PC-9 (cell line): ENCODE data around the gene PEX5. TPM values are rescaled to one million over a fixed set of nuclear protein-coding genes. Genes with fewer than 3 reads are reported as not detected.
A peak's percentile ranks its signal among the peaks of the same experiment; 100 is the strongest.

ENCODE experiments used
- BruUV-seq: library from RNA; stranded (reverse); fragments of 400-500 nt; replicated peaks from 2 replicates; lab custom pipeline; 2021; lab: Mats Ljungman, UMichigan
- CTCF ChIA-PET: fragments of 300-600 bp; sonication (Branson Sonifier 250); formaldehyde crosslinking; loops from one replicate; lab custom pipeline; 2022; ENCODE audit warnings: antibody characterized with exemption; lab: Charles Lee
- POLR2A ChIA-PET: fragments of 300-600 bp; sonication (Branson Sonifier 250); formaldehyde crosslinking; loops from one replicate; lab custom pipeline; 2022; ENCODE audit warnings: antibody characterized with exemption; ENCODE audit not compliant: unreplicated experiment; lab: Charles Lee
- DNase-seq, 2 experiments: peaks; one replicate each; pipeline versions ENCODE4 v3.0.0 to v3.0.0-alpha.2; 2015 to 2022; ENCODE audit warnings: mixed read lengths in 1 of 2
- H2AFZ ChIP-seq: fragments of 200-600 bp; sonication (generic); 2 replicates; pipeline ENCODE4 v1.8.1; 2017; ENCODE audit warnings: antibody characterized with exemption
- H3F3A ChIP-seq: fragments of 200-600 bp; sonication (generic); 2 replicates; pipeline ENCODE4 v1.8.1; 2017; ENCODE audit warnings: antibody characterized with exemption, mild to moderate bottlenecking, low read depth; ENCODE audit not compliant: insufficient read depth
- H3K27ac ChIP-seq: fragments of 200-600 bp; sonication (generic); 2 replicates; pipeline ENCODE4 v1.6.1; 2016; ENCODE audit warnings: mixed run types
- H3K27me3 ChIP-seq: fragments of 200-600 bp; sonication (generic); 2 replicates; pipeline ENCODE4 v1.6.1; 2016; ENCODE audit warnings: low read depth, mixed run types; ENCODE audit not compliant: insufficient read depth
- H3K36me3 ChIP-seq: fragments of 200-600 bp; sonication (generic); 2 replicates; pipeline ENCODE4 v1.6.1; 2016; ENCODE audit warnings: low read depth, mixed run types
- H3K4me1 ChIP-seq: fragments of 200-600 bp; sonication (generic); replicated peaks from 2 replicates; pipeline ENCODE4 v1.6.1; 2016; ENCODE audit warnings: mixed run types; ENCODE audit not compliant: insufficient read depth
- H3K4me2 ChIP-seq: fragments of 200-600 bp; sonication (generic); 2 replicates; pipeline ENCODE4 v1.6.1; 2017; ENCODE audit warnings: mixed run types
- H3K4me3 ChIP-seq: fragments of 200-600 bp; sonication (generic); 2 replicates; pipeline ENCODE4 v1.6.1; 2016; ENCODE audit warnings: mixed run types
- H3K79me2 ChIP-seq: fragments of 200-600 bp; sonication (generic); 2 replicates; pipeline ENCODE4 v1.6.1; 2017; ENCODE audit warnings: low read depth, mixed run types
- H3K9me2 ChIP-seq: fragments of 200-600 bp; sonication (generic); 2 replicates; pipeline ENCODE4 v1.8.1; 2017; ENCODE audit warnings: mild to moderate bottlenecking; ENCODE audit not compliant: insufficient read depth
- H3K9me3 ChIP-seq: fragments of 200-600 bp; sonication (generic); 2 replicates; pipeline ENCODE4 v1.8.1; 2016; ENCODE audit warnings: low read depth; ENCODE audit not compliant: insufficient read depth
- H4K20me1 ChIP-seq: fragments of 200-600 bp; sonication (generic); 2 replicates; pipeline ENCODE4 v1.8.1; 2017; ENCODE audit not compliant: insufficient read depth
- CTCF ChIP-seq: fragments of 200-600 bp; sonication (generic); conservative IDR thresholded peaks from 2 replicates; pipeline ENCODE4 v1.6.1; 2017; ENCODE audit warnings: mixed run types, antibody characterized with exemption, mild to moderate bottlenecking, moderate library complexity
- EZH2 ChIP-seq: fragments of 200-600 bp; sonication (generic); IDR thresholded peaks from 2 replicates; pipeline ENCODE4 v1.8.0; 2017; ENCODE audit warnings: antibody characterized with exemption, low read depth
- intact Hi-C: fragments of 100-400 bp; cut with micrococcal nuclease; formaldehyde crosslinking; loops from one replicate; pipeline ENCODE4 v1.10.0; 2022; ENCODE audit not compliant: unreplicated experiment
- total RNA-seq: library from RNA; stranded (reverse); gene quantifications from 2 replicates; pipeline ENCODE4 v1.2.3, GENCODE V29; 2021

Gene PEX5
- total RNA-seq, 1 experiment from 2014 or later, result 62.1 TPM

DNA sequence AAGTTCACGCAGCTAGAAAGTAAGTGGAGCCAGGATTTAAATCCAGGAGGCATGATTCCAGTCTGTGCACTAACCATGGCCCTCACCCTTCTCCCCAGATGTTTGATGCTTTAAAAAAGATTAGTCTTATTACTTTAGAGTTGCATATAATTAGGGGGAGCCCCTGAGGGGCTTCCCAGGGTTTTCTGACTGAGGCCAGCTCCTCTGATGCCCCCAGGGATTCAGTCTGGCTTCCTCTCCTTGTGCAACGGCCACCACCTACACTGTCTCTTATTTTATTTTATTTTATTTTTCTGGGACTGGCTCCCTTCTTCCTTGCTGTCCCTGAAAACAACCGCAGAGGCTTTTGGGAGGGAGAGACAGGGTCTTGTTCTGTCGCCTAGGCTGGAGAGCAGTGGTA, 36.7 kb upstream of the PEX5 start:
- CTCF ChIA-PET, result interaction anchor here (0.6 to 0.8 kb wide), 2 partner anchors 11 to 40 kb away, joined by 3 to 4 read pairs; no protein-coding TSS in a partner anchor
- H3K27ac ChIP-seq, result no peak overlapping the region
- BruUV-seq, result no TSS peak

DNA sequence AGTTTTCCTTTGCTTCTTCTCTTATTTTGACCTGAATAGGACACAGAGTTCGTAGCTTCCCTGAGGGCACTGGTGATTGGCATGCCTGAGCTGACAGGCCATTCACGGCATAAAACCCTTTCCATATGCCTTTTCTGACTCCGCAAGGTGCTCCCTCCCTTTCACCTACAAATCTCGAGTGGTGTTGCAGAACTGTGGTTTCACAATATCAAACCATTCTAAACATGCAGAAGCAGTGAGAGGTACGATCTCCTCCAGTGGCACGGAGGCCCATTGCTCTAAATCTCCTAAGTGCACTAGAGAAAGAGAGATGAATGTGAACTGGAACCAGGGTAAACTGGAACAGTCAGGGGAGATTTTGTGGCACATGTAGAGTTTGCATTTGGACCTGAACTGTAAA, 35.4 kb upstream of the PEX5 start:
- no peaks in the 10 kb centered on the region for H3K9me2 ChIP-seq
- CTCF ChIA-PET, result interaction anchor here (0.7 to 2.6 kb wide), 3 partner anchors 9 to 430 kb away, joined by 3 to 11 read pairs (median 10); partner anchors contain the start of gene COPS7A
- no TSS peak for BruUV-seq

More for the DNA sequence above, 36.7 kb upstream of the PEX5 start:
- Histone ChIP-seq H3K9me2 (no peaks in the 10 kb centered on the region), H3K27me3 (no peaks in the 10 kb centered on the region), H3K79me2 (no peaks in the 10 kb centered on the region), H4K20me1 (no peaks in the 10 kb centered on the region), H3K4me3 (no peak overlapping the region), H3K4me2 (no peak overlapping the region), H3K36me3 (peaks cover 9% of the 10 kb centered on the region; the same call in 1 of the 2 replicates), H3K9me3 (no peaks in the 10 kb centered on the region), H3F3A (peaks cover 38% of the 10 kb centered on the region), H3K4me1 (peaks cover 35% of the 10 kb centered on the region), H2AFZ (no peak overlapping the region)
- no peak for TF ChIP-seq EZH2
- no peak for TF ChIP-seq CTCF
- POLR2A ChIA-PET, result interaction anchor here (0.5 to 0.6 kb wide), 2 partner anchors 41 to 171 kb away, joined by 3 to 7 read pairs; no protein-coding TSS in a partner anchor
- DNase-seq, result no peak
- intact Hi-C loops, result no loop called here

GRCh38 chr12:7154901-7155470, 34.5 kb upstream of the PEX5 start:
- no peak overlapping the region for H2AFZ ChIP-seq
- H3K9me3 ChIP-seq, result no peaks in the 10 kb centered on the region
- H3K27me3 ChIP-seq, result no peaks in the 10 kb centered on the region
- TF ChIP-seq CTCF (no peak), EZH2 (no peak)
- peaks cover 38% of the 10 kb centered on the region for H3F3A ChIP-seq
- intact Hi-C loops, result no loop called here
- peaks cover 3% of the 10 kb centered on the region; the same call in 1 of the 2 replicates for H3K36me3 ChIP-seq
- ChIA-PET POLR2A (interaction anchor here (0.6 to 0.9 kb wide), 3 partner anchors 13 to 30 kb away, joined by 3 to 8 read pairs (median 4); no protein-coding TSS in a partner anchor), CTCF (interaction anchor here (0.7 to 2.6 kb wide), 3 partner anchors 10 to 431 kb away, joined by 3 to 11 read pairs (median 10); partner anchors contain the start of gene COPS7A)
- no peaks in the 10 kb centered on the region for H3K9me2 ChIP-seq
- DNase-seq, result peak in 1 of 2 experiments; percentile 63
- peak overlapping the region; percentile 52 for H3K4me2 ChIP-seq
- BruUV-seq, result no TSS peak
- no peak overlapping the region; the same call in 1 of the 2 replicates for H3K4me3 ChIP-seq
- peak overlapping the region; percentile 50 for H3K27ac ChIP-seq
- no peaks in the 10 kb centered on the region for H3K79me2 ChIP-seq
- H3K4me1 ChIP-seq, result peaks cover 35% of the 10 kb centered on the region
- H4K20me1 ChIP-seq, result no peaks in the 10 kb centered on the region

More for the DNA sequence above, 35.4 kb upstream of the PEX5 start:
- peaks cover 35% of the 10 kb centered on the region for H3K4me1 ChIP-seq
- H3F3A ChIP-seq, result peaks cover 38% of the 10 kb centered on the region
- H2AFZ ChIP-seq, result no peak overlapping the region
- intact Hi-C loops, result no loop called here
- H3K4me3 ChIP-seq, result no peak overlapping the region
- peaks cover 8% of the 10 kb centered on the region; the same call in 1 of the 2 replicates for H3K36me3 ChIP-seq
- H3K4me2 ChIP-seq, result peak overlapping the region; percentile 52
- H4K20me1 ChIP-seq, result no peaks in the 10 kb centered on the region
- H3K27me3 ChIP-seq, result no peaks in the 10 kb centered on the region
- H3K27ac ChIP-seq, result peak overlapping the region; percentile 50
- TF ChIP-seq CTCF (no peak), EZH2 (no peak)
- POLR2A ChIA-PET, result no interaction called here
- no peaks in the 10 kb centered on the region for H3K9me3 ChIP-seq
- DNase-seq, result peak in 1 of 2 experiments; percentile 73
- no peaks in the 10 kb centered on the region for H3K79me2 ChIP-seq
